ENCODE data around the gene SORCS3. TPM values are rescaled to one million over a fixed set of nuclear protein-coding genes. Genes with fewer than 3 reads are reported as not detected.

SORCS3 gene
- total RNA-seq, 3 donors from 2014 or later (not counting 1 experiment from before 2014, with no cell fraction given) = 0.05 to 0.09 TPM; not detected in 1

GRCh38 chr10:104608091-104608828 is 32.8 kb upstream of the SORCS3 start:
- 84% methylated on average over 6 of the region's 7 CpGs for WGBS (ENCODE audit: insufficient coverage)
- intact Hi-C loops (cut with micrococcal nuclease) = no loop called here
- Mint-ChIP-seq H3K4me3 (no peak overlapping the region), H3K27ac (no peak overlapping the region), H3K36me3 (no peaks in the 10 kb centered on the region), H3K27me3 (ENCODE audit: low read depth in 2 of 2) (peaks cover 5 to 7% of the 10 kb centered on the region in 2 donors), H3K4me1 (no peaks in the 10 kb centered on the region), H3K9me3 (no peaks in the 10 kb centered on the region)
- Histone ChIP-seq H3K27ac (ENCODE audit: low read length) (no peak overlapping the region), H3K4me1 (ENCODE audit: control insufficient read depth, insufficient read depth, low read length) (no peaks in the 10 kb centered on the region), H3K4me3 (ENCODE audit: low read length) (no peak overlapping the region), H3K9me3 (ENCODE audit: control insufficient read depth, insufficient read depth, low read length) (no peaks in the 10 kb centered on the region), H3K36me3 (ENCODE audit: control insufficient read depth, insufficient read depth, low read length) (no peaks in the 10 kb centered on the region), H3K27me3 (ENCODE audit: control insufficient read depth, insufficient read depth, low read length) (no peaks in the 10 kb centered on the region)
- DNase-seq = no peak
- ATAC-seq = no peak
- no peak for TF ChIP-seq CTCF (IDR thresholded peaks at IDR 0.05)

- intact Hi-C loops (cut with micrococcal nuclease) = no loop called here
- H3K27ac Mint-ChIP-seq = no peak overlapping the region
- H3K27me3 Mint-ChIP-seq (ENCODE audit: low read depth in 2 of 2) = peaks cover 7 to 12% of the 10 kb centered on the region in 2 donors
- H3K4me3 Mint-ChIP-seq = no peak overlapping the region
- no peak for TF ChIP-seq CTCF (IDR thresholded peaks at IDR 0.05)
- ATAC-seq = no peak
- no peaks in the 10 kb centered on the region for H3K36me3 ChIP-seq (ENCODE audit: control insufficient read depth, insufficient read depth, low read length)
- H3K9me3 ChIP-seq (ENCODE audit: control insufficient read depth, insufficient read depth, low read length) = no peaks in the 10 kb centered on the region
- H3K4me1 ChIP-seq (ENCODE audit: control insufficient read depth, insufficient read depth, low read length) = no peaks in the 10 kb centered on the region
- H3K4me1 Mint-ChIP-seq = no peaks in the 10 kb centered on the region
- WGBS (ENCODE audit: insufficient coverage) = 51% methylated on average over 6 of the region's 6 CpGs
- H3K9me3 Mint-ChIP-seq = no peaks in the 10 kb centered on the region
- H3K4me3 ChIP-seq (ENCODE audit: low read length) = no peak overlapping the region
- no peak for DNase-seq
- H3K36me3 Mint-ChIP-seq = no peaks in the 10 kb centered on the region
- no peak overlapping the region for H3K27ac ChIP-seq (ENCODE audit: low read length)
- H3K27me3 ChIP-seq (ENCODE audit: control insufficient read depth, insufficient read depth, low read length) = no peaks in the 10 kb centered on the region
These were observed 28.4 kb upstream of the SORCS3 start for GRCh38 chr10:104612571-104613205.

- Histone ChIP-seq H3K4me3 (ENCODE audit: low read length) (no peak overlapping the region), H3K27ac (ENCODE audit: low read length) (no peak overlapping the region), H3K4me1 (ENCODE audit: control insufficient read depth, insufficient read depth, low read length) (no peaks in the 10 kb centered on the region), H3K27me3 (ENCODE audit: control insufficient read depth, insufficient read depth, low read length) (no peaks in the 10 kb centered on the region), H3K36me3 (ENCODE audit: control insufficient read depth, insufficient read depth, low read length) (no peaks in the 10 kb centered on the region), H3K9me3 (ENCODE audit: control insufficient read depth, insufficient read depth, low read length) (no peaks in the 10 kb centered on the region)
- 100% methylated on average over 2 of the region's 2 CpGs for WGBS (ENCODE audit: insufficient coverage)
- no peak for DNase-seq
- no peak overlapping the region for H3K4me3 Mint-ChIP-seq
- H3K27me3 Mint-ChIP-seq (ENCODE audit: low read depth in 2 of 2) = peaks cover 7 to 12% of the 10 kb centered on the region in 2 donors
- H3K9me3 Mint-ChIP-seq = no peaks in the 10 kb centered on the region
- no peaks in the 10 kb centered on the region for H3K36me3 Mint-ChIP-seq
- H3K27ac Mint-ChIP-seq = no peak overlapping the region
- intact Hi-C loops (cut with micrococcal nuclease) = no loop called here
- no peak for TF ChIP-seq CTCF (IDR thresholded peaks at IDR 0.05)
- ATAC-seq = no peak
- H3K4me1 Mint-ChIP-seq = no peaks in the 10 kb centered on the region
These were observed 27.7 kb upstream of the SORCS3 start for GRCh38 chr10:104613406-104613805.

Data from natural killer cell (primary cell).